HG03558 (cell line): ENCODE results near the gene CEP72.
"Not testable (repeated sequence)": the region's sequence is repeated elsewhere in the genome, so short reads cannot be mapped to it uniquely, and the experiment has no call there.

Experiments used
- ATAC-seq: cut with Tn5 transposase; IDR thresholded peaks from one replicate; pipeline ENCODE4 v1.9.1; 2021; ENCODE audit warnings: moderate number of reproducible peaks; ENCODE audit not compliant: unreplicated experiment; ENCODE audit errors: extremely low read depth

CEP72 gene

GRCh38 chr5:611731-612486, at the start of gene CEP72:
Gene CEP72 (plus strand): TSS chr5:612340. CDS start chr5:612362, 22 bp downstream.
- ATAC-seq: no peak

- no peak for ATAC-seq
Observed at GRCh38 chr5:565782-566440, 46.2 kb upstream of the CEP72 start.

- ATAC-seq: no peak
Observed at GRCh38 chr5:566636-567309, 45.4 kb upstream of the CEP72 start.

- no peak for ATAC-seq
Observed at GRCh38 chr5:567664-568060, 44.5 kb upstream of the CEP72 start.

- no peak for ATAC-seq
Observed at GRCh38 chr5:568061-568781, 43.9 kb upstream of the CEP72 start.

GRCh38 chr5:568809-569208, 43.3 kb upstream of the CEP72 start:
- ATAC-seq: no peak

- no peak for ATAC-seq
Observed at GRCh38 chr5:569358-569867, 42.7 kb upstream of the CEP72 start.

- no peak for ATAC-seq
Observed at GRCh38 chr5:569868-570361, 42.2 kb upstream of the CEP72 start.

GRCh38 chr5:570446-570845, 41.7 kb upstream of the CEP72 start:
- ATAC-seq: no peak

- ATAC-seq: no peak
Observed at GRCh38 chr5:570886-571285, 41.3 kb upstream of the CEP72 start.

- ATAC-seq: no peak
Observed at GRCh38 chr5:571791-572190, 40.3 kb upstream of the CEP72 start.

GRCh38 chr5:572398-573019, 39.6 kb upstream of the CEP72 start:
- no peak for ATAC-seq

- ATAC-seq: no peak
Observed at GRCh38 chr5:573206-573605, 38.9 kb upstream of the CEP72 start.

- no peak for ATAC-seq
Observed at GRCh38 chr5:573976-574375, 38.2 kb upstream of the CEP72 start.

GRCh38 chr5:574906-575305, 37.2 kb upstream of the CEP72 start:
- no peak for ATAC-seq

GRCh38 chr5:575636-576035, 36.5 kb upstream of the CEP72 start:
- ATAC-seq: no peak

- ATAC-seq: not testable (repeated sequence)
Observed at GRCh38 chr5:577214-577613, 34.9 kb upstream of the CEP72 start.

GRCh38 chr5:577800-578199, 34.3 kb upstream of the CEP72 start:
- ATAC-seq: no peak

GRCh38 chr5:579211-579610, 32.9 kb upstream of the CEP72 start:
- no peak for ATAC-seq
